IMR-90 (cell line): ENCODE measurements around the gene KCNQ1. TPM values are rescaled to one million over a fixed set of nuclear protein-coding genes. Genes with fewer than 3 reads are reported as not detected.

Source experiments
- ATAC-seq: fragments of 200-7000 bp; cut with Tn5 transposase; 2 replicates; pipeline ENCODE4 v1.9.1; 2020; ENCODE audit warnings: low read depth, mild to moderate bottlenecking, moderate library complexity
- BruUV-seq: library from RNA; stranded (reverse); fragments of 400-500 nt; replicated peaks from 2 replicates; lab custom pipeline; 2021; lab: Mats Ljungman, UMichigan
- CTCF ChIA-PET: fragments of 300-600 bp; formaldehyde crosslinking; extraction: SDS; loops from one replicate; lab custom pipeline; 2021; ENCODE audit warnings: antibody characterized with exemption; lab: Yijun Ruan, JAX
- POLR2A ChIA-PET: fragments of 300-600 bp; sonication (Branson Sonifier 250); formaldehyde crosslinking; loops from one replicate; lab custom pipeline; 2022; ENCODE audit warnings: antibody characterized with exemption; ENCODE audit not compliant: unreplicated experiment; lab: Charles Lee
- DNase-seq: peaks from one replicate; pipeline ENCODE4 v3.0.0; 2013
- H2AFZ ChIP-seq: replicated peaks from 2 replicates; pipeline ENCODE3; 2013; ENCODE audit warnings: low read length, mild to moderate bottlenecking; ENCODE audit not compliant: poor library complexity
- H2AK5ac ChIP-seq: 2 replicates; pipeline ENCODE4 v1.6.1; 2013; ENCODE audit warnings: low read depth, low read length, inconsistent platforms
- H2AK9ac ChIP-seq: replicated peaks from 2 replicates; pipeline ENCODE3; 2013; ENCODE audit warnings: mild to moderate bottlenecking, low read depth, low read length, moderate library complexity; ENCODE audit not compliant: poor library complexity
- H2BK120ac ChIP-seq: 2 replicates; pipeline ENCODE4 v1.6.1; 2013; ENCODE audit warnings: low read depth, low read length, inconsistent platforms
- H2BK15ac ChIP-seq: 3 replicates; pipeline ENCODE4 v1.6.1; 2013; ENCODE audit warnings: low read depth, low read length, inconsistent platforms
- H2BK20ac ChIP-seq: 2 replicates; pipeline ENCODE4 v1.6.1; 2013; ENCODE audit warnings: low read depth, mild to moderate bottlenecking, inconsistent platforms, low read length, moderate library complexity
- H2BK5ac ChIP-seq: 2 replicates; pipeline ENCODE4 v1.6.1; 2013; ENCODE audit warnings: mild to moderate bottlenecking, low read depth, low read length, inconsistent platforms; ENCODE audit not compliant: poor library complexity, severe bottlenecking
- H3K14ac ChIP-seq: replicated peaks from 2 replicates; pipeline ENCODE4 v1.6.1; 2013; ENCODE audit warnings: low read depth, low read length, inconsistent platforms
- H3K18ac ChIP-seq: 2 replicates; pipeline ENCODE4 v1.6.1; 2013; ENCODE audit warnings: low read depth, low read length, control low read depth
- H3K23ac ChIP-seq: 2 replicates; pipeline ENCODE4 v1.6.1; 2013; ENCODE audit warnings: low read depth, low read length, inconsistent platforms
- H3K27ac ChIP-seq: 2 replicates; pipeline ENCODE4 v1.5.1; 2013; ENCODE audit warnings: mild to moderate bottlenecking, control low read depth, low read length; ENCODE audit not compliant: insufficient read depth
- H3K27me3 ChIP-seq: 2 replicates; pipeline ENCODE4 v1.6.1; 2013; ENCODE audit warnings: low read length; ENCODE audit not compliant: control insufficient read depth, insufficient read depth
- H3K36me3 ChIP-seq: 2 replicates; pipeline ENCODE4 v1.6.1; 2013; ENCODE audit warnings: low read length, mixed read lengths; ENCODE audit not compliant: control insufficient read depth, insufficient read depth
- H3K4ac ChIP-seq: 2 replicates; pipeline ENCODE4 v1.6.1; 2013; ENCODE audit warnings: low read depth, low read length, inconsistent platforms
- H3K4me1 ChIP-seq: 2 replicates; pipeline ENCODE4 v1.6.1; 2013; ENCODE audit warnings: low read length, mixed read lengths; ENCODE audit not compliant: control insufficient read depth, insufficient read depth
- H3K4me2 ChIP-seq: 2 replicates; pipeline ENCODE4 v1.6.1; 2013; ENCODE audit warnings: low read depth, mild to moderate bottlenecking, control low read depth, low read length, moderate library complexity
- H3K4me3 ChIP-seq: 2 replicates; pipeline ENCODE4 v1.5.1; 2013; ENCODE audit warnings: low read depth, mild to moderate bottlenecking, control low read depth, low read length, moderate library complexity; ENCODE audit not compliant: insufficient read depth
- H3K56ac ChIP-seq: 2 replicates; pipeline ENCODE4 v1.6.1; 2013; ENCODE audit warnings: low read length, inconsistent platforms; ENCODE audit not compliant: insufficient read depth; ENCODE audit errors: extremely low read depth
- H3K79me1 ChIP-seq, 2 experiments: 2 replicates each; pipeline ENCODE4 v1.6.1; 2013; ENCODE audit warnings: low read length in 2 of 2, inconsistent platforms in 1 of 2, low read depth in 1 of 2
- H3K9ac ChIP-seq: 2 replicates; pipeline ENCODE4 v1.6.1; 2013; ENCODE audit warnings: low read depth, low read length, control low read depth
- H3K9me1 ChIP-seq: 2 replicates; pipeline ENCODE4 v1.6.1; 2013; ENCODE audit warnings: low read length, inconsistent platforms; ENCODE audit not compliant: insufficient read depth
- H3K9me3 ChIP-seq: 2 replicates; pipeline ENCODE4 v1.6.1; 2013; ENCODE audit warnings: low read length; ENCODE audit not compliant: control insufficient read depth, insufficient read depth
- H4K20me1 ChIP-seq: 2 replicates; pipeline ENCODE4 v1.6.1; 2013; ENCODE audit warnings: low read length, inconsistent platforms; ENCODE audit not compliant: insufficient read depth
- H4K5ac ChIP-seq: 2 replicates; pipeline ENCODE4 v1.6.1; 2013; ENCODE audit warnings: mild to moderate bottlenecking, low read depth, low read length, control low read depth
- H4K8ac ChIP-seq, 2 experiments: 2 replicates each; pipeline ENCODE4 v1.6.1; 2013; ENCODE audit warnings: low read depth in 2 of 2, low read length in 2 of 2, control low read depth in 1 of 2, inconsistent platforms in 1 of 2
- H4K91ac ChIP-seq: 2 replicates; pipeline ENCODE4 v1.6.1; 2013; ENCODE audit warnings: low read depth, low read length, inconsistent platforms; ENCODE audit not compliant: insufficient read depth
- BHLHE40 ChIP-seq: fragments of 150-350 bp; IDR thresholded peaks from 2 replicates; pipeline ENCODE4 v1.6.1; 2016; ENCODE audit warnings: mild to moderate bottlenecking, low read depth, low read length
- CEBPB ChIP-seq: IDR thresholded peaks from 2 replicates; pipeline ENCODE4 v1.6.1; 2012; ENCODE audit warnings: low read depth, low read length, improper control_type of control experiment
- CHD1 ChIP-seq: IDR thresholded peaks from 2 replicates; pipeline ENCODE4 v1.6.1; 2012; ENCODE audit warnings: low read depth, low read length, improper control_type of control experiment
- FOS ChIP-seq: fragments of 150-350 bp; IDR thresholded peaks from 2 replicates; pipeline ENCODE4 v1.6.1; 2016; ENCODE audit warnings: low read depth, low read length
- MAFK ChIP-seq: IDR thresholded peaks from 2 replicates; pipeline ENCODE4 v1.6.1; 2012; ENCODE audit warnings: low read depth, low read length, improper control_type of control experiment
- MAZ ChIP-seq: IDR thresholded peaks from 2 replicates; pipeline ENCODE4 v1.6.1; 2012; ENCODE audit warnings: low read depth, mild to moderate bottlenecking, low read length, improper control_type of control experiment, moderate library complexity, borderline replicate concordance
- MXI1 ChIP-seq: IDR thresholded peaks from 2 replicates; pipeline ENCODE4 v1.6.1; 2012; ENCODE audit warnings: low read depth, mild to moderate bottlenecking, low read length, moderate library complexity, borderline replicate concordance
- NFE2L2 ChIP-seq: fragments of 150-350 bp; IDR thresholded peaks from 2 replicates; pipeline ENCODE4 v1.6.1; 2016; ENCODE audit warnings: low read depth, mild to moderate bottlenecking, low read length
- POLR2A ChIP-seq: IDR thresholded peaks from 2 replicates; pipeline ENCODE4 v1.6.1; 2012; ENCODE audit warnings: mild to moderate bottlenecking, low read depth, low read length
- RAD21 ChIP-seq: IDR thresholded peaks from 2 replicates; pipeline ENCODE4 v1.6.1; 2012; ENCODE audit warnings: low read length, improper control_type of control experiment
- RCOR1 ChIP-seq: IDR thresholded peaks from 2 replicates; pipeline ENCODE4 v1.6.1; 2012; ENCODE audit warnings: mild to moderate bottlenecking, low read length, improper control_type of control experiment; ENCODE audit not compliant: insufficient replicate concordance
- RFX5 ChIP-seq: IDR thresholded peaks from 2 replicates; pipeline ENCODE4 v1.8.0; 2012; ENCODE audit warnings: low read depth, mild to moderate bottlenecking, low read length, moderate library complexity
- SMC3 ChIP-seq: fragments of 150-350 bp; IDR thresholded peaks from 2 replicates; pipeline ENCODE4 v1.6.1; 2016; ENCODE audit warnings: low read depth, mild to moderate bottlenecking, antibody characterized with exemption, low read length, moderate library complexity
- WGBS, 2 experiments: methylation state at CpG; one replicate each; pipeline versions ENCODE4 v1.1.5 to v1.1.7; 2013; ENCODE audit warnings: missing lambda C conversion rate in 2 of 2; ENCODE audit not compliant: insufficient read length in 1 of 2; ENCODE audit errors: extremely low coverage in 2 of 2; 5-methylcytosine and 5-hydroxymethylcytosine counted together
- dilution Hi-C: fragments of 300-500 bp; cut with HindIII; formaldehyde crosslinking; loops from one replicate; pipeline ENCODE4 v1.14.3; 2018; ENCODE audit warnings: low sequenced_read_pairs; ENCODE audit not compliant: unreplicated experiment
- in situ Hi-C: fragments of 300-500 bp; cut with MboI; formaldehyde crosslinking; loops from 3 replicates; pipeline ENCODE4 v1.14.3; 2019; ENCODE audit warnings: low sequenced_read_pairs, inconsistent platforms, mixed read lengths
- intact Hi-C: fragments of 100-400 bp; cut with micrococcal nuclease; formaldehyde crosslinking; loops from 2 replicates; pipeline ENCODE4 v1.10.0; 2022
- polyA plus RNA-seq, 3 experiments: library from polyadenylated mRNA; depleted of rRNA; stranded (reverse); fragments of >200 nt; gene quantifications; 2 replicates each; pipeline ENCODE4 v1.2.3, GENCODE V29; 2012; ENCODE audit warnings: low replicate concordance in 1 of 3
- total RNA-seq: library from RNA; depleted of rRNA; stranded (reverse); fragments of >200 nt; gene quantifications from 2 replicates; pipeline ENCODE4 v1.2.3, GENCODE V29; 2012
- TF ChIP-seq, protein P1 (sequence below): fragments of 150-350 bp; IDR thresholded peaks from 2 replicates; pipeline ENCODE4 v1.6.1; 2017; ENCODE audit warnings: mild to moderate bottlenecking, antibody characterized with exemption, low read length, low read depth
- TF ChIP-seq, protein P2 (sequence below): fragments of 150-350 bp; IDR thresholded peaks from 2 replicates; pipeline ENCODE4 v1.6.1; 2016; ENCODE audit warnings: low read depth, mild to moderate bottlenecking, low read length, moderate library complexity, borderline replicate concordance

Gene KCNQ1
- total and polyA plus RNA-seq, 2 of the 4 experiments (the other 2 are of a cell fraction), result 0.07 TPM; not detected in 1

GRCh38 chr11:2484576-2485125 is 39.8 kb downstream of the KCNQ1 start:
- POLR2A ChIA-PET, result no interaction called here
- H3K18ac ChIP-seq, result no peak overlapping the region
- DNase-seq, result no peak

More at GRCh38 chr11:2484576-2485125, 39.8 kb downstream of the KCNQ1 start:
- no peak overlapping the region for H4K5ac ChIP-seq
- 90% methylated on average over 8 of the region's 16 CpGs; no CpG with 5 or more reads in 1 of the 2 experiments for WGBS, 2 experiments
- no peak for ATAC-seq
- H3K4ac ChIP-seq, result no peak overlapping the region
- H4K91ac ChIP-seq, result no peak overlapping the region
- CTCF ChIA-PET, result no interaction called here
- intact Hi-C loops (no loop called here), in situ Hi-C loops (no loop called here), dilution Hi-C loops (no loop called here)
- H3K36me3 ChIP-seq, result no peaks in the 10 kb centered on the region
- BruUV-seq, result no TSS peak
- H3K56ac ChIP-seq, result no peak overlapping the region
- H3K23ac ChIP-seq, result no peak overlapping the region
- H2BK20ac ChIP-seq, result no peak overlapping the region
- no peak overlapping the region for H2AK9ac ChIP-seq
- no peak overlapping the region for H3K4me3 ChIP-seq
- no peak overlapping the region for H2BK5ac ChIP-seq
- TF ChIP-seq POLR2A (no peak), CHD1 (no peak), CEBPB (no peak), RFX5 (no peak), RAD21 (no peak), MAZ (no peak), MAFK (no peak), BHLHE40 (no peak), SMC3 (no peak), NFE2L2 (no peak), RCOR1 (no peak), MXI1 (no peak), FOS (no peak)
- TF ChIP-seq, protein P1, sequence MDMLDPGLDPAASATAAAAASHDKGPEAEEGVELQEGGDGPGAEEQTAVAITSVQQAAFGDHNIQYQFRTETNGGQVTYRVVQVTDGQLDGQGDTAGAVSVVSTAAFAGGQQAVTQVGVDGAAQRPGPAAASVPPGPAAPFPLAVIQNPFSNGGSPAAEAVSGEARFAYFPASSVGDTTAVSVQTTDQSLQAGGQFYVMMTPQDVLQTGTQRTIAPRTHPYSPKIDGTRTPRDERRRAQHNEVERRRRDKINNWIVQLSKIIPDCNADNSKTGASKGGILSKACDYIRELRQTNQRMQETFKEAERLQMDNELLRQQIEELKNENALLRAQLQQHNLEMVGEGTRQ, result no peak
- TF ChIP-seq, protein P2, sequence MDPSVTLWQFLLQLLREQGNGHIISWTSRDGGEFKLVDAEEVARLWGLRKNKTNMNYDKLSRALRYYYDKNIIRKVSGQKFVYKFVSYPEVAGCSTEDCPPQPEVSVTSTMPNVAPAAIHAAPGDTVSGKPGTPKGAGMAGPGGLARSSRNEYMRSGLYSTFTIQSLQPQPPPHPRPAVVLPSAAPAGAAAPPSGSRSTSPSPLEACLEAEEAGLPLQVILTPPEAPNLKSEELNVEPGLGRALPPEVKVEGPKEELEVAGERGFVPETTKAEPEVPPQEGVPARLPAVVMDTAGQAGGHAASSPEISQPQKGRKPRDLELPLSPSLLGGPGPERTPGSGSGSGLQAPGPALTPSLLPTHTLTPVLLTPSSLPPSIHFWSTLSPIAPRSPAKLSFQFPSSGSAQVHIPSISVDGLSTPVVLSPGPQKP, result no peak
- no peak overlapping the region for H3K27ac ChIP-seq
- H2AK5ac ChIP-seq, result no peak overlapping the region
- H4K20me1 ChIP-seq, result no peaks in the 10 kb centered on the region
- no peak overlapping the region for H3K4me2 ChIP-seq
- H3K9me3 ChIP-seq, result peaks cover 4% of the 10 kb centered on the region; the same call in 1 of the 2 replicates
- no peak overlapping the region for H3K9ac ChIP-seq
- no peak overlapping the region for H2BK120ac ChIP-seq
- H3K27me3 ChIP-seq, result peaks cover 21% of the 10 kb centered on the region
- H3K9me1 ChIP-seq, result no peaks in the 10 kb centered on the region
- H4K8ac ChIP-seq, result no peak overlapping the region
- H3K4me1 ChIP-seq, result no peaks in the 10 kb centered on the region
- no peaks in the 10 kb centered on the region for H3K79me1 ChIP-seq
- H2AFZ ChIP-seq, result no peak overlapping the region
- H2BK15ac ChIP-seq, result no peak overlapping the region
- no peak overlapping the region for H3K14ac ChIP-seq
